VCaP (cell line): Measurements from ENCODE around the gene EML4.

Source experiments
- H3K27ac ChIP-seq: fragments of 450-650 bp; 2 replicates; pipeline ENCODE4 v1.5.1; 2017
- CTCF ChIP-seq: fragments of 450-650 bp; conservative IDR thresholded peaks from 2 replicates; pipeline ENCODE4 v1.5.1; 2017; ENCODE audit warnings: mild to moderate bottlenecking, moderate library complexity

The EML4 gene

GRCh38 chr2:42171396-42171980, 2.3 kb downstream of the EML4 start:
- TF ChIP-seq CTCF = no peak
- H3K27ac ChIP-seq = peak overlapping the region; percentile 79

- TF ChIP-seq CTCF = no peak
- peak overlapping the region; percentile 79 for H3K27ac ChIP-seq
Observed at GRCh38 chr2:42172020-42172419, 2.9 kb downstream of the EML4 start.

- H3K27ac ChIP-seq = peak overlapping the region; percentile 79
- no peak for TF ChIP-seq CTCF
Observed at GRCh38 chr2:42172566-42172965, 3.4 kb downstream of the EML4 start.

GRCh38 chr2:42173467-42173866, 4.3 kb downstream of the EML4 start:
- peak overlapping the region; percentile 79; the same call in 1 of the 2 replicates for H3K27ac ChIP-seq

GRCh38 chr2:42176992-42177738, 8.0 kb downstream of the EML4 start:
- H3K27ac ChIP-seq = no peak overlapping the region
- TF ChIP-seq CTCF = no peak

GRCh38 chr2:42178335-42178734, 9.2 kb downstream of the EML4 start:
- TF ChIP-seq CTCF = no peak
- H3K27ac ChIP-seq = no peak overlapping the region

- H3K27ac ChIP-seq = no peak overlapping the region
- no peak for TF ChIP-seq CTCF
Observed at GRCh38 chr2:42180300-42180699, 11.1 kb downstream of the EML4 start.

- H3K27ac ChIP-seq = peak overlapping the region; percentile 78
- no peak for TF ChIP-seq CTCF
Observed at GRCh38 chr2:42182654-42183308, 13.6 kb downstream of the EML4 start.
